ENCODE measurements around the gene KDM5B.
A peak's percentile ranks its signal among the peaks of the same experiment; 100 is the strongest.

Gene KDM5B

GRCh38 chr1:202710070-202711045 is 97.9 kb downstream of the KDM5B start, which contains the start of gene SYT2:
Gene SYT2, minus strand, starts transcription at chr1:202710454. Its CDS starts 104,682 bp downstream, at chr1:202605772.
- no peak for DNase-seq

GRCh38 chr1:202709276-202710041 is 98.8 kb downstream of the KDM5B start:
- DNase-seq, result no peak

- DNase-seq, result no peak
These were observed 99.6 kb downstream of the KDM5B start for GRCh38 chr1:202708456-202709275.

- no peak for DNase-seq
These were observed 101.4 kb downstream of the KDM5B start for GRCh38 chr1:202706851-202707250.

- no peak for DNase-seq
These were observed 103.6 kb downstream of the KDM5B start for GRCh38 chr1:202704601-202705000.

- no peak for DNase-seq
These were observed 105.0 kb downstream of the KDM5B start for GRCh38 chr1:202703191-202703590.

GRCh38 chr1:202702088-202702487 is 106.1 kb downstream of the KDM5B start:
- DNase-seq, result no peak

- no peak for DNase-seq
These were observed 107.0 kb downstream of the KDM5B start for GRCh38 chr1:202701200-202701599.

GRCh38 chr1:202700061-202700460 is 108.2 kb downstream of the KDM5B start:
- no peak for DNase-seq

GRCh38 chr1:202698276-202698675 is 109.9 kb downstream of the KDM5B start:
- DNase-seq, result no peak

GRCh38 chr1:202697038-202697437 is 111.2 kb downstream of the KDM5B start:
- DNase-seq, result no peak

GRCh38 chr1:202694314-202694713 is 113.9 kb downstream of the KDM5B start:
- DNase-seq, result no peak

GRCh38 chr1:202692959-202693555 is 115.2 kb downstream of the KDM5B start:
- DNase-seq, result peak; percentile 31

- no peak for DNase-seq
These were observed 116.4 kb downstream of the KDM5B start for GRCh38 chr1:202691816-202692215.

GRCh38 chr1:202689493-202690342 is 118.5 kb downstream of the KDM5B start:
- no peak for DNase-seq

GRCh38 chr1:202689082-202689481 is 119.1 kb downstream of the KDM5B start:
- no peak for DNase-seq

GRCh38 chr1:202688401-202688800 is 119.8 kb downstream of the KDM5B start:
- no peak for DNase-seq

- DNase-seq, result no peak
These were observed 120.4 kb downstream of the KDM5B start for GRCh38 chr1:202687798-202688197.

GRCh38 chr1:202687370-202687769 is 120.9 kb downstream of the KDM5B start:
- DNase-seq, result no peak

GRCh38 chr1:202685641-202686040 is 122.6 kb downstream of the KDM5B start:
- no peak for DNase-seq

- DNase-seq, result no peak
These were observed 123.5 kb downstream of the KDM5B start for GRCh38 chr1:202684716-202685115.

All from activated effector memory CD4-positive, alpha-beta T cell treated with Interleukin-2 at 50 U/mL for 16 hours (primary cell).